Right ventricle myocardium inferior (tissue), 1 donor: Measurements from ENCODE around the gene FXR2. TPM values are rescaled to one million over a fixed set of nuclear protein-coding genes. Genes with fewer than 3 reads are reported as not detected.
"Not testable (repeated sequence)": the region's sequence is repeated elsewhere in the genome, so short reads cannot be mapped to it uniquely, and the experiment has no call there.

Experiments
- ATAC-seq: fragments of 200-7000 bp; cut with Tn5 transposase; one replicate; pipeline ENCODE4 v1.9.1; 2020; ENCODE audit warnings: mild to moderate bottlenecking, moderate library complexity
- DNase-seq: peaks from one replicate; pipeline ENCODE4 v3.0.0; 2021; ENCODE audit errors: missing footprints
- intact Hi-C: fragments of 100-400 bp; cut with DNase I; formaldehyde crosslinking; loops from one replicate; pipeline ENCODE4 v1.11.0; 2022
- total RNA-seq: library from RNA; stranded (reverse); fragmentation: NEBNext Ultra II Directional; extraction: Animal tissue kit (Norgen Biotek cat#: 25700); gene quantifications from one replicate; pipeline ENCODE4 v1.2.1, GENCODE V29; 2021
- donor health status: DM: no; HTN: yes; CAD: no; lungs with severe emphysema.

Gene FXR2
- total RNA-seq, 1 donor from 2014 or later = 103 TPM

DNA sequence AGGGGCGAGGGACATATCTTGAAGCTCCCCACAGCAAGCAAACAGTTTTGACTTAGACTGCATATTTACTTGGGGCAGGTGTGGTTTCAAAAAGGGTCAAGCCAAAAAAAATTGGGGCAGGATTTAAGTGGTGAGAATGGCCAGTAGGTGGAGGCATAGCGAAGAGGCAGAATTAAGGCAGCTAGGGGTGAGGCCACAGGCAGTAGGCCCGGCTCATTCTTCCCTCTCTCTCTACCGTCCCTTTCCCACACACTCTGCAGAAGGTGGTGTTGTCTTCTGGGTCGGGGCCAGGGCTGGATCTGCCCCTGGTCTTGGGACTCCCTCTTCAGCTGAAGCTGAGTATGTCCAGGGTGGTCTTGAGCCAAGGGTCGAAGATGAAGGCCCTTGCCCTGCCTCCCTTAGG, 17.8 kb upstream of the FXR2 start:
- DNase-seq (no peak), ATAC-seq (no peak)
- intact Hi-C loops = loop anchor here (1.0 kb wide), 1 partner anchor 54 kb away; no protein-coding TSS in a partner anchor

- ATAC-seq = no peak
- intact Hi-C loops = loop anchor here (1.0 kb wide), 1 partner anchor 55 kb away; no protein-coding TSS in a partner anchor
- no peak for DNase-seq
Observed at GRCh38 chr17:7631398-7632380, 17.0 kb upstream of the FXR2 start.

GRCh38 chr17:7629939-7630571, 15.4 kb upstream of the FXR2 start, which contains the start of gene SHBG:
TSS of gene SHBG (plus strand) at chr17:7630135. CDS start at chr17:7630173, 38 bp downstream.
- intact Hi-C loops = no loop called here
- no peak for DNase-seq
- ATAC-seq = no peak

GRCh38 chr17:7627250-7628121, 12.8 kb upstream of the FXR2 start, which contains the start of gene SAT2:
TSS of gene SAT2 (minus strand) at chr17:7627821. CDS start at chr17:7627635, 186 bp downstream.
- intact Hi-C loops = no loop called here

DNA sequence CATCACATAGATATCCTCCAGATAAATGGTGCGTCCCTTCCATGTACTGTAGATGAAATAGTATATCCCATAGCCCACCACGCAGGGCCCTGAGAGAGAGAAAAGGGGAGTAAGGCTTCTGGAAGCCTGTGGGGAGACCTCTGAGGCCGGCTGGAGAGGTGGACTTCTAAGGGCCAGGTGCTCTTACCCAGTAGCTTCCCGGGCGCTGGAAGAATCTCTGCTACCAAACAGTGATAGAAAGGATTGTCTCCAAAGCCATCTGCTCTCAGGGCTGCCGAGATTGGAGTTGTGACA, 12.2 kb upstream of the FXR2 start:
- ATAC-seq (no peak), DNase-seq (no peak)
- intact Hi-C loops = no loop called here

More at GRCh38 chr17:7627250-7628121, 12.8 kb upstream of the FXR2 start, which contains the start of gene SAT2:
- ATAC-seq (peak; percentile 98), DNase-seq (peak; percentile 96)

- no peak for DNase-seq
- no peak for ATAC-seq
- intact Hi-C loops = no loop called here
Observed at GRCh38 chr17:7626307-7626706, 11.6 kb upstream of the FXR2 start.

- intact Hi-C loops, ATAC-seq, DNase-seq: not testable (repeated sequence)
Observed at GRCh38 chr17:7625749-7626148, 11.1 kb upstream of the FXR2 start.

- intact Hi-C loops = no loop called here
- DNase-seq (no peak), ATAC-seq (no peak)
Observed at GRCh38 chr17:7623661-7624060, 9.0 kb upstream of the FXR2 start.

DNA sequence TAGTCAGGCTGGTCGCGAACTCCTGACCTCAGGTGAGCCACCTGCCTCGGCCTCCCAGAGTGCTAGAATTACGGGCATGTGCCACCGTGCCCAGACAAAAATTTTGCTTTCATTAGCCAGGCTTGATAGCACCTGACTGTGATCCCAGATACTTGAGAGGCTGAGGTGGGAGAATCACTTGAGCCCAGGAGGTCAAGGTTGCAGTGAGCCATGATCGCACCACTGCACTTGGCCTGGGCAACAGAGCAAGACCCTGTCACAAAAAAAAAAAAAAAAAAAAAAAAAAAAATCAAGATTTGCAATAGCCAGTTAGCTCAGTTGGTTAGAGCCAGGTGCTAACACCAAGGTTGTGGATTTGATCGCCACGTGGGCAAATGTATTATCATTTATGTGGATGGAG, 6.1 kb upstream of the FXR2 start:
- no peak for ATAC-seq
- intact Hi-C loops = no loop called here
- no peak for DNase-seq

DNA sequence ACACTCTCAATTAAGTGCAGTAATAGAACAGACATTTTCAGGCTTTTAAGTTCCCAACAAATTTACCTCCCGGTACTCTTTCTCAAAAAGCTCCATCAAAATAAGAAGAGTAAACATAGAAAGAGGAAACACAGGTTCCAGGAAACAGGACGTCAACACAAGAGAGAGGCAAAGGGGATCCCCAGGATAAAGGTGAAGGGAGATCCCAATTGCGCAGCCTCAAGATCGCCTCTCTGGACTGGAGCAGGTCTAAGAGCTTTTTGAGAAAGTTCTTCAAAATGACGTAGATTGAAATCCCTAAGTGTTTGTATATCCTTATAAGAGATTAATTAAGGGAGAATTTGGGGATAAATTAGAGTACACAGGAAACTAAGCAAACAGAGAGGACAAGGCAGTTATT, 3.9 kb upstream of the FXR2 start:
- intact Hi-C loops = no loop called here
- no peak for DNase-seq
- no peak for ATAC-seq

DNA sequence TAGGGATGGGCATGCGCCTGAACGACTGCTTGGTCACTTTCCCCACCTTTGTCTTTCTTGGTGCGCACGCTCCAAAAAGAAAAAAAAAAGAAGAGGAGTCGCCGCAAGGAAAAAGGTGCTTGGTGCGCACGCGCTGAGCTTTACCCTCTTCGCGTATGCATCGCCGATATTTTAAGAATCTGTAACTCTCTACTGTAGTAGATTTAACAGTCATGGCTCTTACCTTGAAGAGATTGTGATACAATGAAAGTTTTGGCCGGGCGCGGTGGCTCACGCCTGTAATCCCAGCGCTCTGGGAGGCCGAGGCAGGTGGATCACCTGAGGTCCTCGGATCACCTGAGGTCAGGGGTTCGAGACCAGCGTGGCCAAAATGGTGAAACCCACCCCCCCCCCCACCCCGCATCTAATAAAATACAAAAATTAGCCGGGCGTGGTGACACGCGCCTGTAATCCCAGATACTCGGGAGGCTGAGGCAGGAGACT, 609 bp upstream of the FXR2 start:
- no peak for DNase-seq
- intact Hi-C loops = loop anchor here (1.0 kb wide), 1 partner anchor 73 kb away; the partner anchor contains the start of gene WRAP53
- ATAC-seq = no peak

DNA sequence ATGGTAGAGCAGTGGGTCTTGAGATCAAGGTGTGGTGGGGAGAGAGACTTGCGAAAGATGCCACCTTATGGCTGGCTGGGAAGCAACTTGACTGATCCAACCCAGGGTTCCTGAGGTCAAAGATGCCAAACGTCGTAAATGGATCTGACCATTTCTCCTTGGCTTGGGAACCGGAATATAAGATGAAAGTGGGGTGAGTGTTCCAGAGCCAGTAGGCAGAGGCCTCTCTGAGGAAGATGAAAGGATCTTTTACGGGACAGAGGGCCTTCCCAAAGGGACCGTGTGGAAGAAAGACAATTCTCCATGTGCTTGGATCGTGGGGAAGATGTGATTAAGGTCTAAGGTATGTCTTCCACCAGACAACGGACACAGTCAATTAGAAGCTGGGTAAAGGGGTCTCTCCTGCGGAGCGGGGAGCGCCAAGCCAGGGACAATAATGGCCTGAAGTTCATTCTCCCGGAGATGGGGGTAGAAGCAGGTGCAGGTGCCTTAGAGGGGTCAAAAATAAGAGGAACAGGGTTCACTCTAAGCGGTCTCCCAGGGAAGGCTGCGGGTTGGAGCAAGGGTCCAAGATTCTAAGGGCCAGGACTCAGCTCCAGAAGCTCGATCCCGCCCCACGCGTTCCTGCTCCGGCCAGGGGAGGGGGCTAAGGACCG, 800 bp downstream of the FXR2 start:
- intact Hi-C loops = no loop called here
- DNase-seq = no peak
- no peak for ATAC-seq

- intact Hi-C loops = no loop called here
- DNase-seq = no peak
- ATAC-seq = no peak
Observed at GRCh38 chr17:7612294-7612640, 2.4 kb downstream of the FXR2 start.

DNA sequence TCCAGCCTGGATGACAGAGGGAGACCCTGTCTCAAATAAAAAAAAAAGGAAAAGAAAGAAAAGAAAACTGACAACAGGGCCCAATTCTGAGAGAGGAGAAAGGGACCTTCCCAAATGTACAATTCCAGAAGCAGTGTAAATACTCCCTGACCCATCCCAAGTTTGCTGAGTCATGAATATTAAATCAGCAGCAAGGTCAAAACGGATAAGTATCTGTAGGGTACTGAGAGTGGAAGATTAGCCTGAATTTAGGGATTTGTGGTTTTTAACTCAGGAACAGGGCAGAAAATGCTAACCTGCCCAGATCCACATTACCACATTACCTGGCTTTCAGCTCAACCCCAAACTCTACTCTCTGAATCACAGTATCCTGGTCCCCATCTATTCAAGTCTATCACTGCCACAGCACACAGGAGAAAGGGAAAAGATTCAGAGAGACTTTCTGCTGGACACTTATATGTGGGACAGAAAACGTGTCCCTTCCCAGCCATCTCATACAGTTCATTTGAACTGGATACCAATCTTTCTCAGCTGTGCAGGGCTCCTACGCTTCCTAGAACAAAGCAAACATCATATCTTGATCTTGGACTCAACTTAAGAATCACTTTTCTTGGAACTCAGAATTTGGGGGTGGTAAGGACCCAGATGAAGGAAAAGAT, 2.9 kb downstream of the FXR2 start:
- no peak for DNase-seq
- intact Hi-C loops = no loop called here
- ATAC-seq = no peak

GRCh38 chr17:7610641-7611040, 4.1 kb downstream of the FXR2 start:
- DNase-seq = no peak
- intact Hi-C loops = no loop called here
- ATAC-seq = no peak

DNA sequence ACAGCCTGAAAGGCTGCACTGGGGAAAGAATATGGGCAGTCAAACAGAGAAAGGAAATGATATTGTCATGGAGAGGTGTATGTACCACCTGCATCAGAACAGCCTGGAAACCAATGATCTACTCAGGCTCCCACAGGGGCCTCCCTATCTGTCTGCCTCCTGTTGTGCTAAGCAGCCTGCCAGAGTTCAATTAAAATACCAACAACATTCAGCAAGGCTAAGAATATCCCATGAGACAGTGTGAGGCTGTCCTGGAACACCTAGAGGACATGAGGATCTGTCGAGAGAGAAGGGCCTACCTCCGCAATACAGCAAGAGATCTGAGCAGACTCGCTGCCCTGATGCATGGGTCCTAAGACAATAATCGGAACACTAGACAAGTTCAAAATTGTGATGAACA, 8.4 kb downstream of the FXR2 start:
- ATAC-seq = peak; percentile 96
- DNase-seq = no peak
- intact Hi-C loops = no loop called here

- DNase-seq, ATAC-seq, intact Hi-C loops: not testable (repeated sequence)
Observed at GRCh38 chr17:7597561-7597960, 17.1 kb downstream of the FXR2 start.

GRCh38 chr17:7593296-7593695, 21.4 kb downstream of the FXR2 start:
- ATAC-seq (no peak), DNase-seq (no peak)
- intact Hi-C loops = no loop called here
